ENCODE measurements around the gene OSBPL2.

- TF ChIP-seq EZH2 (IDR thresholded peaks at IDR 0.05; ENCODE audit: insufficient read depth, poor library complexity, severe bottlenecking) (no peak), EZH2phosphoT487 (IDR thresholded peaks at IDR 0.05; ENCODE audit: insufficient read depth, low read depth) (no peak)
Measured at GRCh38 chr20:62195736-62196135, 42.6 kb upstream of the OSBPL2 start.
